ENCODE measurements around the gene SLC39A11. TPM values are rescaled to one million over a fixed set of nuclear protein-coding genes. Genes with fewer than 3 reads are reported as not detected.

Gene SLC39A11
- total RNA-seq, 1 experiment from 2014 or later, result 46.4 TPM

- intact Hi-C loops (cut with micrococcal nuclease), result no loop called here
- H3K9me3 ChIP-seq (ENCODE audit: control insufficient read depth in 1 of 2, insufficient read depth in 1 of 2, low read depth in 1 of 2, low read length in 2 of 2), result no peaks in the 10 kb centered on the region
- no peak overlapping the region for H3K4me2 ChIP-seq (ENCODE audit: low read length)
- H2AFZ ChIP-seq (ENCODE audit: low read depth, low read length, poor library complexity, severe bottlenecking), result no peak overlapping the region
- no peaks in the 10 kb centered on the region for H4K20me1 ChIP-seq (ENCODE audit: insufficient read depth)
- no peak overlapping the region for H3K9ac ChIP-seq (ENCODE audit: low read length)
- ATAC-seq (no peak), DNase-seq (ENCODE audit: low read depth, low spot score) (no peak)
- no peaks in the 10 kb centered on the region for H3K9me2 ChIP-seq (ENCODE audit: insufficient read depth)
- no peak for TF ChIP-seq ZBTB33 (IDR thresholded peaks at IDR 0.05; ENCODE audit: extremely low read depth, insufficient replicate concordance, low read length)
- no peak for TF ChIP-seq POLR2AphosphoS5 (IDR thresholded peaks at IDR 0.05; ENCODE audit: low read depth, low read length)
- TF ChIP-seq REST (IDR thresholded peaks at IDR 0.05; ENCODE audit: low read depth), result no peak
- TF ChIP-seq ZFX (IDR thresholded peaks at IDR 0.05), result no peak
- no peak for TF ChIP-seq EZH2phosphoT487 (IDR thresholded peaks at IDR 0.05; ENCODE audit: borderline replicate concordance)
- TF ChIP-seq ATF3 (IDR thresholded peaks at IDR 0.05), result no peak
- no peak for TF ChIP-seq YY1 (IDR thresholded peaks at IDR 0.05; ENCODE audit: extremely low read depth, insufficient replicate concordance, low read depth, low read length)
- TF ChIP-seq CBX3 (IDR thresholded peaks at IDR 0.05; ENCODE audit: low read depth), result no peak
- no peak for TF ChIP-seq ZNF274 (IDR thresholded peaks at IDR 0.05; ENCODE audit: low read depth, low read length)
- no peak for TF ChIP-seq SP1 (IDR thresholded peaks at IDR 0.05; ENCODE audit: low read depth)
- no peak for TF ChIP-seq ELF1 (IDR thresholded peaks at IDR 0.05; ENCODE audit: borderline replicate concordance, low read depth)
- no peak for TF ChIP-seq JUND (IDR thresholded peaks at IDR 0.05)
- no peak for TF ChIP-seq EGR1 (IDR thresholded peaks at IDR 0.05; ENCODE audit: low read depth)
- TF ChIP-seq SIN3A (IDR thresholded peaks at IDR 0.05; ENCODE audit: low read depth), result no peak
- no peak for TF ChIP-seq POLR2A (IDR thresholded peaks at IDR 0.05; ENCODE audit: borderline replicate concordance, extremely low read depth, insufficient read depth, insufficient read length)
- TF ChIP-seq CTCF (IDR thresholded peaks at IDR 0.05 in 2 of 3, conservative IDR thresholded peaks at IDR 0.05 in 1 of 3; ENCODE audit: borderline replicate concordance in 1 of 3, insufficient read depth in 1 of 3, low read depth in 2 of 3, low read length in 2 of 3), result no peak
- no peak for TF ChIP-seq MAX (IDR thresholded peaks at IDR 0.05)
- TF ChIP-seq EZH2 (IDR thresholded peaks at IDR 0.05), result no peak
- no peak overlapping the region for H3K4me3 ChIP-seq (replicated peaks in 1 of 2; ENCODE audit: low read depth in 1 of 2, low read length in 2 of 2)
- CTCF ChIA-PET, result no interaction called here
- peaks cover 0 to under 1% of the 10 kb centered on the region in 2 experiments; a peak in 1 of 4 replicates for H3K4me1 ChIP-seq (ENCODE audit: control insufficient read depth in 1 of 2, insufficient read depth in 2 of 2, low read length in 2 of 2)
- H3K79me2 ChIP-seq (ENCODE audit: insufficient read depth, low read length), result no peaks in the 10 kb centered on the region
- BruUV-seq (replicated peaks), result no TSS peak
- RAD21 ChIA-PET (ENCODE audit: low non-redundant PET in 1 of 2, low total read pairs in 2 of 2, uncharacterized antibody in 2 of 2, unreplicated experiment in 2 of 2), result no interaction called here
- POLR2A ChIA-PET, result no interaction called here
- no peaks in the 10 kb centered on the region for H3K36me3 ChIP-seq (ENCODE audit: control insufficient read depth in 1 of 2, insufficient read depth in 2 of 2, low read length in 2 of 2)
- no peak overlapping the region for H3K27ac ChIP-seq (ENCODE audit: low read depth, low read length)
- no peaks in the 10 kb centered on the region for H3K27me3 ChIP-seq (ENCODE audit: insufficient read depth, low read length)
Measured at GRCh38 chr17:73052923-73053322, 39.6 kb downstream of the SLC39A11 start.
